H9 (cell line): ENCODE results near the gene PARP12. TPM values are rescaled to one million over a fixed set of nuclear protein-coding genes. Genes with fewer than 3 reads are reported as not detected.

Source experiments
- DNase-seq: peaks from one replicate; pipeline ENCODE4 v3.0.0-alpha.2; 2017
- H2AFZ ChIP-seq: one replicate; pipeline ENCODE4 v1.6.1; 2013; ENCODE audit warnings: mild to moderate bottlenecking, low read length, control low read depth, moderate library complexity
- H2AK5ac ChIP-seq: 2 replicates; pipeline ENCODE4 v1.6.1; 2013; ENCODE audit warnings: low read length, control low read depth, mixed read lengths; ENCODE audit not compliant: insufficient read length
- H2BK120ac ChIP-seq: one replicate; pipeline ENCODE4 v1.6.1; 2013; ENCODE audit warnings: low read depth, mild to moderate bottlenecking, low read length, control low read depth, inconsistent platforms; ENCODE audit not compliant: poor library complexity, severe bottlenecking
- H2BK12ac ChIP-seq: 2 replicates; pipeline ENCODE4 v1.6.1; 2013; ENCODE audit warnings: low read length, control low read depth, mixed read lengths, low read depth; ENCODE audit not compliant: insufficient read length
- H2BK15ac ChIP-seq: 2 replicates; pipeline ENCODE4 v1.6.1; 2013; ENCODE audit warnings: low read depth, low read length, control low read depth
- H2BK20ac ChIP-seq: one replicate; pipeline ENCODE4 v1.6.1; 2013; ENCODE audit warnings: low read depth, mild to moderate bottlenecking, low read length, control low read depth, inconsistent platforms; ENCODE audit not compliant: poor library complexity, severe bottlenecking
- H2BK5ac ChIP-seq: 2 replicates; pipeline ENCODE4 v1.6.1; 2013; ENCODE audit warnings: low read length, control low read depth, mixed read lengths; ENCODE audit not compliant: insufficient read length
- H3K14ac ChIP-seq: 2 replicates; pipeline ENCODE4 v1.6.1; 2013; ENCODE audit warnings: low read length, control low read depth; ENCODE audit not compliant: insufficient read depth
- H3K18ac ChIP-seq: 2 replicates; pipeline ENCODE4 v1.6.1; 2013; ENCODE audit warnings: low read depth, mild to moderate bottlenecking, mixed read lengths, low read length, control low read depth; ENCODE audit not compliant: insufficient read length
- H3K23ac ChIP-seq: 2 replicates; pipeline ENCODE4 v1.6.1; 2013; ENCODE audit warnings: low read length, control low read depth, mixed read lengths, low read depth; ENCODE audit not compliant: insufficient read length
- H3K23me2 ChIP-seq: 2 replicates; pipeline ENCODE4 v1.6.1; 2013; ENCODE audit warnings: low read depth, mild to moderate bottlenecking, mixed read lengths, low read length, control low read depth; ENCODE audit not compliant: insufficient read length, poor library complexity, severe bottlenecking
- H3K27ac ChIP-seq: 2 replicates; pipeline ENCODE4 v1.5.1; 2013; ENCODE audit warnings: low read length, control low read depth, mixed read lengths, low read depth; ENCODE audit not compliant: insufficient read length
- H3K27me3 ChIP-seq: 2 replicates; pipeline ENCODE4 v1.6.1; 2013; ENCODE audit warnings: low read length, control low read depth, inconsistent platforms; ENCODE audit not compliant: insufficient read depth
- H3K4ac ChIP-seq: 2 replicates; pipeline ENCODE4 v1.6.1; 2013; ENCODE audit warnings: low read depth, mild to moderate bottlenecking, control low read depth, inconsistent platforms, low read length, moderate library complexity
- H3K4me1 ChIP-seq: 2 replicates; pipeline ENCODE4 v1.6.1; 2013; ENCODE audit warnings: low read length, control low read depth, inconsistent platforms; ENCODE audit not compliant: insufficient read depth
- H3K4me2 ChIP-seq: 2 replicates; pipeline ENCODE4 v1.6.1; 2013; ENCODE audit warnings: low read length, control low read depth, mixed read lengths; ENCODE audit not compliant: insufficient read length, insufficient read depth
- H3K56ac ChIP-seq: 2 replicates; pipeline ENCODE4 v1.6.1; 2013; ENCODE audit warnings: low read depth, mild to moderate bottlenecking, mixed read lengths, low read length, control low read depth; ENCODE audit not compliant: insufficient read length
- H3K79me1 ChIP-seq: 2 replicates; pipeline ENCODE4 v1.6.1; 2013; ENCODE audit warnings: low read depth, mild to moderate bottlenecking, moderate library complexity, low read length, control low read depth, inconsistent platforms; ENCODE audit not compliant: insufficient read depth, poor library complexity, severe bottlenecking
- H3K79me2 ChIP-seq: 2 replicates; pipeline ENCODE4 v1.6.1; 2013; ENCODE audit warnings: low read length, control low read depth, inconsistent platforms; ENCODE audit not compliant: insufficient read depth
- H3K9ac ChIP-seq: 2 replicates; pipeline ENCODE4 v1.6.1; 2013; ENCODE audit warnings: low read length, control low read depth, mixed read lengths; ENCODE audit not compliant: insufficient read length; ENCODE audit errors: extremely low read depth
- H3K9me3 ChIP-seq: one replicate; pipeline ENCODE4 v1.6.1; 2013; ENCODE audit warnings: low read depth, low read length, inconsistent platforms; ENCODE audit not compliant: control insufficient read depth
- H3T11ph ChIP-seq: one replicate; pipeline ENCODE4 v1.6.1; 2013; ENCODE audit warnings: mild to moderate bottlenecking, low read length, control low read depth, inconsistent platforms
- H4K20me1 ChIP-seq: one replicate; pipeline ENCODE4 v1.6.1; 2013; ENCODE audit not compliant: control insufficient read depth, insufficient read length, insufficient read depth
- H4K5ac ChIP-seq: 2 replicates; pipeline ENCODE4 v1.6.1; 2013; ENCODE audit warnings: low read depth, mild to moderate bottlenecking, mixed read lengths, low read length, control low read depth; ENCODE audit not compliant: insufficient read length
- H4K8ac ChIP-seq: replicated peaks from 2 replicates; pipeline ENCODE4 v1.6.1; 2013; ENCODE audit warnings: low read length, control low read depth, mixed read lengths, low read depth; ENCODE audit not compliant: insufficient read length
- H4K91ac ChIP-seq: 2 replicates; pipeline ENCODE4 v1.6.1; 2013; ENCODE audit warnings: low read depth, mild to moderate bottlenecking, moderate library complexity, mixed read lengths, low read length, control low read depth; ENCODE audit not compliant: insufficient read length
- H3K27ac Mint-ChIP-seq, 3 experiments: 2 replicates in 2 of 3; 3 replicates in 1 of 3; pipeline ENCODE4 v1.8.0; 2020 to 2021; ENCODE audit warnings: mixed read lengths in 3 of 3, mild to moderate bottlenecking in 1 of 3, moderate library complexity in 1 of 3
- H3K27me3 Mint-ChIP-seq: 2 replicates; pipeline ENCODE4 v1.8.0; 2021; ENCODE audit warnings: low read depth, mild to moderate bottlenecking, moderate library complexity, mixed read lengths
- H3K36me3 Mint-ChIP-seq, 3 experiments: 2 replicates in 2 of 3; 3 replicates in 1 of 3; pipeline ENCODE4 v1.8.0; 2020 to 2021; ENCODE audit warnings: low read depth in 3 of 3, mixed read lengths in 3 of 3; ENCODE audit not compliant: insufficient read depth in 1 of 3
- H3K4me1 Mint-ChIP-seq, 2 experiments: 2 replicates each; pipeline ENCODE4 v1.8.0; 2020; ENCODE audit warnings: mixed read lengths in 2 of 2
- H3K4me3 Mint-ChIP-seq, 2 experiments: 2 replicates in 1 of 2; 3 replicates in 1 of 2; pipeline ENCODE4 v1.8.0; 2020 to 2021; ENCODE audit warnings: mild to moderate bottlenecking in 2 of 2, mixed read lengths in 2 of 2, moderate library complexity in 1 of 2
- H3K9me3 Mint-ChIP-seq, 2 experiments: 2 replicates in 1 of 2; 3 replicates in 1 of 2; pipeline ENCODE4 v1.8.0; 2020; ENCODE audit warnings: mild to moderate bottlenecking in 2 of 2, mixed read lengths in 2 of 2, moderate library complexity in 1 of 2
- total RNA-seq: library from RNA; stranded (reverse); gene quantifications from 2 replicates; pipeline ENCODE4 v1.2.1, GENCODE V29; 2021
- TF ChIP-seq, protein P1 (sequence below): fragments of 200-600 bp; sonication (generic); conservative IDR thresholded peaks from 3 replicates; pipeline ENCODE4 v1.8.0; 2021; ENCODE audit warnings: antibody characterized with exemption, mild to moderate bottlenecking

Gene PARP12
- total RNA-seq, 1 experiment from 2014 or later, result 11.8 TPM

- no peak overlapping the region for H2BK12ac ChIP-seq
- Mint-ChIP-seq H3K4me3 (no peak overlapping the region), H3K9me3 (no peaks in the 10 kb centered on the region), H3K4me1 (no peaks in the 10 kb centered on the region), H3K27me3 (no peaks in the 10 kb centered on the region; the same call in 1 of the 2 replicates), H3K36me3 (peaks cover 0 to 2% (median 0%) of the 10 kb centered on the region in 3 experiments; a peak in 2 of 7 replicates), H3K27ac (no peak overlapping the region)
- H3K79me2 ChIP-seq, result no peaks in the 10 kb centered on the region
- H3K27me3 ChIP-seq, result no peaks in the 10 kb centered on the region
- no peak overlapping the region for H3K14ac ChIP-seq
- H4K20me1 ChIP-seq, result no peaks in the 10 kb centered on the region
- H2AK5ac ChIP-seq, result no peak overlapping the region
- H3T11ph ChIP-seq, result no peak overlapping the region
- no peak for DNase-seq
- H3K56ac ChIP-seq, result no peak overlapping the region
- no peak overlapping the region for H3K4ac ChIP-seq
- H4K91ac ChIP-seq, result no peak overlapping the region
- H2BK15ac ChIP-seq, result no peak overlapping the region
- H3K4me1 ChIP-seq, result no peaks in the 10 kb centered on the region
- no peak overlapping the region for H3K23ac ChIP-seq
- H3K9ac ChIP-seq, result no peak overlapping the region
- H4K5ac ChIP-seq, result no peak overlapping the region
- TF ChIP-seq, protein P1, sequence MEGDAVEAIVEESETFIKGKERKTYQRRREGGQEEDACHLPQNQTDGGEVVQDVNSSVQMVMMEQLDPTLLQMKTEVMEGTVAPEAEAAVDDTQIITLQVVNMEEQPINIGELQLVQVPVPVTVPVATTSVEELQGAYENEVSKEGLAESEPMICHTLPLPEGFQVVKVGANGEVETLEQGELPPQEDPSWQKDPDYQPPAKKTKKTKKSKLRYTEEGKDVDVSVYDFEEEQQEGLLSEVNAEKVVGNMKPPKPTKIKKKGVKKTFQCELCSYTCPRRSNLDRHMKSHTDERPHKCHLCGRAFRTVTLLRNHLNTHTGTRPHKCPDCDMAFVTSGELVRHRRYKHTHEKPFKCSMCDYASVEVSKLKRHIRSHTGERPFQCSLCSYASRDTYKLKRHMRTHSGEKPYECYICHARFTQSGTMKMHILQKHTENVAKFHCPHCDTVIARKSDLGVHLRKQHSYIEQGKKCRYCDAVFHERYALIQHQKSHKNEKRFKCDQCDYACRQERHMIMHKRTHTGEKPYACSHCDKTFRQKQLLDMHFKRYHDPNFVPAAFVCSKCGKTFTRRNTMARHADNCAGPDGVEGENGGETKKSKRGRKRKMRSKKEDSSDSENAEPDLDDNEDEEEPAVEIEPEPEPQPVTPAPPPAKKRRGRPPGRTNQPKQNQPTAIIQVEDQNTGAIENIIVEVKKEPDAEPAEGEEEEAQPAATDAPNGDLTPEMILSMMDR, result no peak
- H3K4me2 ChIP-seq, result no peak overlapping the region
- no peaks in the 10 kb centered on the region for H3K23me2 ChIP-seq
- no peak overlapping the region for H2BK5ac ChIP-seq
- no peak overlapping the region for H2BK120ac ChIP-seq
- H3K9me3 ChIP-seq, result no peaks in the 10 kb centered on the region
- H3K27ac ChIP-seq, result no peak overlapping the region
- no peak overlapping the region for H4K8ac ChIP-seq
- H2AFZ ChIP-seq, result no peak overlapping the region
- H3K79me1 ChIP-seq, result no peaks in the 10 kb centered on the region
- no peak overlapping the region for H2BK20ac ChIP-seq
- H3K18ac ChIP-seq, result no peak overlapping the region
Measured at GRCh38 chr7:140051820-140052219, 10.9 kb downstream of the PARP12 start.
